GM21737 (cell line): ENCODE results near the gene SLC16A13.
"Not testable (repeated sequence)": the region's sequence is repeated elsewhere in the genome, so short reads cannot be mapped to it uniquely, and the experiment has no call there.

Experiments used
- ATAC-seq: cut with Tn5 transposase; IDR thresholded peaks from one replicate; pipeline ENCODE4 v1.9.1; 2021; ENCODE audit warnings: mild to moderate bottlenecking, moderate library complexity; ENCODE audit not compliant: unreplicated experiment

The SLC16A13 gene

DNA sequence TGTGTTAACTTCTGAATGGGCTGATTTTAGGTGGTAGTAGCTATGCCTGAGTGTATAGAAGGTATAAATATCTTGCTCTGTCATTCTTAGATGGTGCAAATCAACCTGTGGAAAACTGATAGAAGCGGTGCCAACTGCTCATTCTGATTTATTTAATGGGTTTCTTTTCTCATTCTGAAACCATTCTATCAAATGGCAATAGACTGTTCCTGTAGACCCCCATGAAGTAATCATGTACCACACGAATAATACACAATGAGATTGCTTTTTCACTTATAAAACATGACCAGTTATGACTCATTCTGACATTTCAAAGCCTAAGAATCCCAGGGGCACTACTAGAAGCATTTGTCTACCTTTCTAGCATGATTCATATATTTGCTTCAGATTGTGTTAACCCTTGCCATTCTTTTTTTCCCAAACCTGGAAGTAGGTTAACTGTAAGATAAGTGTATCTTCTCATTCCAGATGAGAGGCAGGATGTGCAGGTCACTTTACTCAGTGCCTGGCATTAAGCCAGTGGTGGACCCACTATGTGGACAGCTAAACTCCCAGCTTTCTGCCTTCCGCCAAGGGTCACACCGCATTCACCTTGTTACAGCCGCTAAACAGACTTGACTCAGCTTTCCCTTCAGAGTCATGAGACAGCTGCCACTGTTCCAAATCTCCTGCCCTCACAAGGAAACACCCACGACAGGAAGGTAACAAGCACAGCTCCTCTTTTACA is 24.5 kb downstream of the SLC16A13 start:
- ATAC-seq: no peak

GRCh38 chr17:7063518-7064094 is 27.8 kb downstream of the SLC16A13 start:
- ATAC-seq: no peak

GRCh38 chr17:7064261-7064660 is 28.4 kb downstream of the SLC16A13 start:
- ATAC-seq: no peak

DNA sequence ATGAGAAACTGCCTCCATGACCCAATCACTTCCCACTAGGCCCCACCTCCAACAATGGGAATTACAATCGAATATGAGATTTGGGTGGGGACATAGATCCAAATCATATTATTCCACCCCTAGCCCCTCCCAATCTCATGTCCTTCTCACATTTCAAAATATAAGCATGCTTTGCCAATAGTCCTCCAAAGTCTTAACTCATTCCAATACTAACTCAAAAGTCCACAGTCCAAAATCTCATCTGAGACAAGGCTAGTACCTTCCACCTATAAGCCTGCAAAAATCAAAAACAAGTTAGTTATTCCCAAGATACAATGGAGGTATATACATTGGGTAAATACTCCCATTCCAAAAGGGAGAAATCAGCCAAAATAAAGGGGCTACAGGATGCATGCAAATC is 31.4 kb downstream of the SLC16A13 start:
- ATAC-seq: no peak

DNA sequence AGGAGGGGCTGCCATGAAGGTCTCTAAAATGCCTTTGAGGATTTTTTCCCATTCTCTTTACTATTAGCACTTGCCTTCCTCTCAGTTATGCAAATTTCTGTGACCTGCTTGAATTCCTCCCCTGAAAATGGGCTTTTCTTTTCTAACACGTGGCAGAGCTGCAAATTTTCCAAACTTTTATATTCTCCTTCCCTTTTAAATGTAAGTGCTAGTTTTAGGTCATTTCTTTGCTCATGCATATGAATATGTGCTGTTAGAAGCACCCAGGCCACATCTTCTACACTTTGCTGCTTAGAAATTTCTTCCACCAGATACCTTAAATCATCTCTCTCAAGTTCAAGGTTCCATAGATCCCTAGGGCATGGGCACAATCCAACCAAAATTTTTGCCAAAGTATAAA is 32.5 kb downstream of the SLC16A13 start:
- ATAC-seq: no peak

GRCh38 chr17:7070712-7071111 is 34.9 kb downstream of the SLC16A13 start:
- no peak for ATAC-seq

GRCh38 chr17:7072406-7072805 is 36.6 kb downstream of the SLC16A13 start:
- ATAC-seq: no peak

DNA sequence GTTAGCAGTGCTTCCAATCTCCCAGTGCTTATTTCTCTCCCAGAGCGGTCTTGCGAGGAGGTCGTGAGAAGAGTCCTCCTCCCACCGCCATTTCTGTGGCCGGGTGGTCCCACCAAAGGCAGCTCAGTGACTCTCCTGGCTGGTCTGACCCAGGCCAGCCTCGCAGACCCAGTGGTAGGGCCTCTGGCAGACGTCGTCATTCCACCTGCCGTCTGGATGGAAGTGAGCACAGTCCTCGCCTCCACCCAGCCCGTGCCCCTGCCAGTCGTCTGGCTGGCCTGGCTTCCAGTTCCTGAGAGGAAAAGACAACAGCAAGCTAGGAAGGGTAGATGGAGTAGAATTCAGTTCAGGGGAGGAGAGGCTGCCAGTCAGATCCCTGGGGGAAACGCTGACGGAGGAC is 39.1 kb downstream of the SLC16A13 start:
- ATAC-seq: no peak

- ATAC-seq: no peak
Observed at GRCh38 chr17:7077911-7078546, 42.2 kb downstream of the SLC16A13 start.

GRCh38 chr17:7078711-7079110 is 42.9 kb downstream of the SLC16A13 start:
- ATAC-seq: no peak

- ATAC-seq: no peak
Observed at GRCh38 chr17:7079581-7080455, 44.0 kb downstream of the SLC16A13 start, which contains the start of gene CLEC10A. Gene CLEC10A (minus strand): TSS chr17:7080251. CDS start chr17:7078812, 1,439 bp downstream.

GRCh38 chr17:7080456-7081041 is 44.7 kb downstream of the SLC16A13 start:
- ATAC-seq: no peak

DNA sequence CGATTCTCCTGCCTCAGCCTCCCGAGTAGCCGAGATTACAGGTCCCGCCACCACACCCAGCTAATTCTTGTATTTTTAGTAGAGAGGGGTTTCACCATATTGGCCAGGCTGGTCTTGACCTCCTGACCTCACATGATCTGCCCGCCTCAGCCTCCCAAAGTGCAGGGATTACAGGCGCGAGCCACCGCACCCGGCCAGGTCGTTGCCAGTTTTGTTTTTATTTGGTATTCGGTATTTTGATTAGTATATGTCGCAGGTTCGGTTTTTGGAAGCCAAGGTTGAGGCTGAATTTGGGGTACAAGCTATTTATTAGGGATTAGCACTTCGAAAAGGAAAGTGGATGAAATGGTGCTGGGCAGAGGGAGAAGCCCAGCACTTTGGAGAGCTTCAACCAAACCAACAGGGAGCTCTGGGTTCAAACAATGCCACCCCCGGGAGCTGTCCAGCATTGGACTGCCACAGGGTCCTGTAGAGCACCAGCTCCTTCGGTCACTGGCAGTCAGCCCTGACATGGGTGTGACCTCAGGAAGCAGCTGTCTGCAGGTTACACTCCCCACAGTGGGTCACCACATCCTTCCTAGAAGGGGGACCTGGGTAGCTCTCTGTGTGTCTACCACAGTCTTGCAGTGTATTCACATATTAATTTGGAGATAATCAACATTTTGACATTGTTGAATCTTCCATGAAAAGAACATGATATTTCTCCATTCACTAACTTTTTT is 45.7 kb downstream of the SLC16A13 start:
- no peak for ATAC-seq

DNA sequence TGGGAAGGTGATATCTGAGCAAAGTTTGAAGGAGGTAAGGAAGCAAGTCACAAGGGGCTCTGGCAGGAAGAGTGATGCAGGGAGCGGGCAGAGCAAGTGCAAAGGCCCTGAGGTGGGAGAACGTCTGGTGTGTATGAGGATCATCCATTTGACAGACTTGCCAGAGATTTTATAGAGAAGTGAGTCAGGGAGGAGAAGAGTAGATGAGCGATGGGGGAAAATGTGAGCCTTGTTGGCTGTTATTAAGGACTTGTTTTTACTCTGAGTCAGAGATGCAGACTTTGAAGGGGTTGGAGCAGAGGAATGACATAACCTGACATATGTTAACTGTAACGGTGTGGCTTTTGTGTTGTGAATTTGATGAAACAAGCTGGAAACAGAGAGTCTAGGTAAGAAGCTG is 47.8 kb downstream of the SLC16A13 start:
- ATAC-seq: no peak

- no peak for ATAC-seq
Observed at GRCh38 chr17:7084088-7084487, 48.3 kb downstream of the SLC16A13 start.

- ATAC-seq: not testable (repeated sequence)
Observed at GRCh38 chr17:7088442-7088841, 52.6 kb downstream of the SLC16A13 start.

DNA sequence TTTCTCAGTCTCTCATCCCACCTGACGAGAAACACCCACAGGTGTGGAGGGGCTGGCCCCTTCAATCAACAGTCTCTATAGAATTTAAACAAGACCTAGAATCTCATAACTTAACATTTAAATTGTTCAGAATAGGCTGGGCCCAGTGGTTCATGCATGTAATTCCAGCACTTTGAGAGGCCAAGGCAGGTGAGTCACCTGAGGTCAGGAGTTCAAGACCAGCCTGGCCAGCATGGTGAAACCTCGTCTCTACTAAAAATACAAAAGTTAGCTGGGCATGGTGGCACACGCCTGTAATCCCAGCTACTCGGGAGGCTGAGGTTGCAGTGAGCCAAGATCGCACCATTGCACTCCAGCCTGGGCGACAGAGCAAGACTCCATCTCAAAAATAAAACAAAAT is 53.8 kb downstream of the SLC16A13 start:
- not testable (repeated sequence) for ATAC-seq
